Measurements from ENCODE around the gene C2orf72. TPM values are rescaled to one million over a fixed set of nuclear protein-coding genes. Genes with fewer than 3 reads are reported as not detected.
"Not testable (repeated sequence)": the region's sequence is repeated elsewhere in the genome, so short reads cannot be mapped to it uniquely, and the experiment has no call there.

C2orf72 gene
- total RNA-seq (2014; rRNA removed; shearing (Covaris generic)), result 9.3 and 27.9 TPM in 2 replicates

GRCh38 chr2:231037202-231037730, at the start of gene C2orf72:
Gene C2orf72 (plus strand): TSS chr2:231037523. CDS start chr2:231037566, 43 bp downstream.
- in situ Hi-C loops (cut with HindIII; ENCODE audit: low sequenced_read_pairs), result no loop called here
- no peak for DNase-seq (ENCODE audit: low spot score)

DNA sequence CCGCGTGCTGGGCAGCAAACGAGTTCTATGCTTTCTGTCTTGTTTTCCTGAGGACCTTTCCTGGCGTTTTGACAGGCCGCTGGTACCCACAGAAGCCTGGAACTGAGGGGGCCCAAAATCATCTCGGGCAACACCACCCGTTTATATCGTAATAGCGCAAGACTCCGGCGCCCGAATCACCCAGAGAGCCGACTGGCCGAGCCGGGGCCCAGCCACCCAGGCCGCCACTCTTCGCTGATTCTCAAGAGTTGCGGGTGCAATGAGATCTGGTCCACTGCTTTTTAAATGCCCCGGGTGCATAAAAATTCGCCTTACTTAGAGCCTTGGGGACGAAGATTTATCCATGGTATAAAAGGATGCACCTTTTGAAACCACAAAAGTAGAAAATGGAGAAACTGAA, 47.6 kb upstream of the C2orf72 start:
- no peak for DNase-seq (ENCODE audit: low spot score)
- in situ Hi-C loops (cut with HindIII; ENCODE audit: low sequenced_read_pairs), result no loop called here

DNA sequence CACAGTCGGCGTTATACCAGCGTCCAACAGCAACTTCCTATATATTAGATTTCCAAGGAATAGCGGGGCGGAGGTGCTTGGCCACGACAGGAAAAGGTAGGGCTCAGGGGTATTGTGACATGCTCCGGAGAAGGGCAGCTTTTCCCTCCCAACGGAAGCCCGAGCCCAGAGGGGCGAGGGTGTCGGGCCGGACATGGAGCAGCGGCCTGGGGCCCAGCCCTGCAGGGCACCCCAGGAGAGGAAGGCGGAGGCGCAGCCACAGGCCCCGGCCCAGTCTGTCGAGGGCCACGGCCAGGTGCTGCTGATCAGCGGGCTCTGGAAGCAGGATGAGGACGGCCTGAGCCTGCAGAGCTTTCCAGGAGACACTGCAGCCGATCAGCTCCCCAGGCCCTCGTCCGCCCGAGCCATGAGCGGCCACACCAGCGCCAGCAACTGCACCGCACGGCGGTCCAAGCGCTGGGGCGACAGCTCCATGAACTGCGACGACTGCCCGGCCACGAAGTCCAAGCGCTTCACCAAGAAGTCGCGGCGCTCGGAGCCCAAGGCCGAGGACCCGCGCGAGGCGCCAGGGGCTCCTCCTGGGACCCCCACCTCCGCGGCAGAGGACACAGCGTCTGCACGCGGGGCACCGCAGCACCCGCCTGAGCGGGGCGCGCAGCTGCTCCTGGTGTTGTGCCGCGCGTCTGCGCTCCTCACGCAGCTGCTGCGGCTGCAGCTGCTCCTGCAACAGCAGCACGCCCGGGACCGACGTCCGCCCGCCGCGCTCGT, 47.0 kb upstream of the C2orf72 start:
- DNase-seq (ENCODE audit: low spot score), result no peak

DNA sequence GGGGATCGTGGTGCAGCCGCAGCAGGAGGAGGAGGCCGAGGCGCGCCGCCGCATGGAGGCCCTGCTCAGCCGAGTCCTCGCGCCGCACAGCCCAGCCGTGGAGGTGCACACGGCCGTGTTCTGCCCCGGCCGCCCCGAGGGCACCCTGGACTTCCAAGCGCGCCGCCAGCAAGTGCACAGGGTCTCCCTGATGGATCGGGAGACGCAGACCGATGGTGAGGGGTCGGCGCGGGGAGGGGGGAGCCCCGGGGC, 46.5 kb upstream of the C2orf72 start:
- in situ Hi-C loops (cut with HindIII; ENCODE audit: low sequenced_read_pairs), result no loop called here

More for the DNA sequence above, 47.0 kb upstream of the C2orf72 start:
- in situ Hi-C loops (cut with HindIII; ENCODE audit: low sequenced_read_pairs), result no loop called here

GRCh38 chr2:230991598-230991997, 45.7 kb upstream of the C2orf72 start:
- no peak for DNase-seq (ENCODE audit: low spot score)
- in situ Hi-C loops (cut with HindIII; ENCODE audit: low sequenced_read_pairs), result no loop called here

More for the DNA sequence above, 46.5 kb upstream of the C2orf72 start:
- DNase-seq (ENCODE audit: low spot score), result no peak

DNA sequence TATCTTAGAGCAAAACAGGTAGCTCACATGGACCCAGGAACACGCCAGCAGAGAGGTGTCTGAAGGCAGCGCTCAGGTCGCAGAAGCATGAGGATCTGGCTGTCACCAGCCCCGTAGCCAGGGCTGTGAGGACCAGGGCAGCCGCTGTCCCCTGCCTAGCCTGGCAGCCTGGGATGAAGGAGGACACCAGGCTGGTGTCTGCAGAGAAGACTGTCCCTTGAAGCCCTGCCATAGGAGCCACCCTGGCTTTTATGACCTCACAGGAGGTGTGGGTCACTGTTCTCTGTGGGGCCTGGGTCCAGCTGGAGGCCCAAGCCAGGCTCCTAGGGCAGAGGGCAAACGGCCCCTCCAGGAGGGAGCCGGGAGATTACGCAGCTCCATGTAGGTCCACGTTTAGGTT, 41.5 kb upstream of the C2orf72 start, which contains the start of gene SPATA3:
TSS of gene SPATA3 (plus strand) at position 301 of the 400 bp plus-strand sequence. CDS start 113 bp downstream, outside the sequence.
- DNase-seq (ENCODE audit: low spot score), result no peak
- in situ Hi-C loops (cut with HindIII; ENCODE audit: low sequenced_read_pairs), result no loop called here

DNA sequence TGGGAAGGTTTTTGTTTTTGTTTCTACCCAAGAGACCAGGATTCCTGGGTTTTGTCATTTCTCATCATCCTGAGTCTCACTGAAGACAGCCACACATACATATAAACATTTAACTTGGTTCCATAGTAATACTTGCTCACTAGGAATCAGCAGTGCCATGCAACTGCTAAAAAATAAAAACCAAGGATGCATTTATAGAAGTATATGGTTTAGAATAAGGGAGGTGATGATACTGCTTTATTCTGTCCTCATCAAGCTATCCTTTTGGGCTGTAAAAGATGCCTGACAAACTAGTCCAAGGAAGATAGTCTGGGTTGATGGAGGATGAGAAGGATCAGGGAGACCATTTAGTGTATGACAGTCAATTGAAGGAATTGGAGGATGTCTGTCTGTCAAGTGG, 40.7 kb upstream of the C2orf72 start:
- in situ Hi-C loops (cut with HindIII; ENCODE audit: low sequenced_read_pairs), result no loop called here
- DNase-seq (ENCODE audit: low spot score), result no peak

GRCh38 chr2:230998882-230999281, 38.4 kb upstream of the C2orf72 start:
- DNase-seq (ENCODE audit: low spot score), result no peak
- in situ Hi-C loops (cut with HindIII; ENCODE audit: low sequenced_read_pairs), result no loop called here

GRCh38 chr2:230999477-230999876, 37.8 kb upstream of the C2orf72 start:
- DNase-seq (ENCODE audit: low spot score), result no peak
- in situ Hi-C loops (cut with HindIII; ENCODE audit: low sequenced_read_pairs), result no loop called here

- in situ Hi-C loops (cut with HindIII; ENCODE audit: low sequenced_read_pairs), result no loop called here
- DNase-seq (ENCODE audit: low spot score), result no peak
Observed at GRCh38 chr2:231000211-231000904, 37.0 kb upstream of the C2orf72 start.

DNA sequence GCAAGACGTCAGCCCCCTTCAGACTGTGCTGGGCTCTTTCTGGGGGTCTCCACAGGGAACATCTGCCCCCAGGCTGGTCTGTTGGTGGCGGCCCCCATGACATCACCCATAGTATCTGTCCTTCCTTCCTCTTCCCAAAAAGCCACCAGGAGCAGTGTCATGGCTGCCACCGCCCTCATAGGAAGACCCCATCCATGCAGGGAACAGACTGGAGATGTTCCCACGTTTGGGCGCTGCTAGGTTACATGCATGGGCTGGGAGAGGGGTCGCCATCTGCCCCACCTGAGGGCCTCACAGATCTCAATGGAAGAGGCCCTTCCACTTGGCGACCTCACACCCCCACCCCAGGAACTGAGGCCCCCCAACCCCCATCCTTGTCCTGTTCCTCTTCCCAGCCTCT, 36.3 kb upstream of the C2orf72 start:
- DNase-seq (ENCODE audit: low spot score), result no peak
- in situ Hi-C loops (cut with HindIII; ENCODE audit: low sequenced_read_pairs), result no loop called here

- no peak for DNase-seq (ENCODE audit: low spot score)
- in situ Hi-C loops (cut with HindIII; ENCODE audit: low sequenced_read_pairs), result no loop called here
Observed at GRCh38 chr2:231001921-231002320, 35.4 kb upstream of the C2orf72 start.

DNA sequence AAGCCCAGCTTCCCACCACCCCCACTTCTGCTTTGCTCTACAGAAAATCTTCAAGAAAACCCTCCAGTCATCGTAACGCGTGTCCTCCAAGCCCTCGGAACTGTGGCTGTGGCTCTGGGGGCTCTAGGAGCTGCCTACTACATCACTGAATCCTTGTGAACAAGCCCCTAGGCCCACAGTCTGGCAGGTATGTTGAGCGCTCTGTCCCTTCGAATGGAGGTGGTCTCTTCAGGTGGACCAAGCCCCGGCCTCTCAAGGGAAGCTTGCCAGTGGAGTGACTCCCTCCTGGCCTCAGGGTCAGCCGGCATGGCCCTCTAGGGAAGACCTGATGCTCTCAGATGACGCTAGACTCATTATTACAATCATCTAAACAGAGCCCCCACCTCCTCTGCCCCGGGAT, 34.7 kb upstream of the C2orf72 start:
- in situ Hi-C loops (cut with HindIII; ENCODE audit: low sequenced_read_pairs), result no loop called here
- DNase-seq (ENCODE audit: low spot score), result no peak

DNA sequence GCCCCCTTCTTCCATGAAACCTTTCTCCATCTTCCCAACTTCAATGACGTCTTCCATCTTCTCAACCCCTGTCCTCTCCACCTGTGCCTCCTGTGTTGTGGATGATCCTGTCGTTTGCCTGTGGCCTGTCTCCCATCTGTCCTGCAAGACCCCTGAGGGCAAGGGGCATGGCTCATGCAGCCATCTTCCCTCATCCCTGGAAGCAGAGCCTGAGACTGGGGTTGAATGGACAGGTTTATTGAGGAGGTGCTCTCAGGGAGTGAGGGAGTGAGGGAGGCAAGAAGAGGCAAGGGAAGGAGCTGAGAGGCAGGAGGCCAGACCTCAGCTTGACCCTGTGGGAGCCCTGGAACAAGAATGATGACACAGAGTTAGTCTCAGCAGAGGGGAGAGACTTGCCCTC, 34.1 kb upstream of the C2orf72 start:
- DNase-seq (ENCODE audit: low spot score), result no peak
- in situ Hi-C loops (cut with HindIII; ENCODE audit: low sequenced_read_pairs), result no loop called here

DNA sequence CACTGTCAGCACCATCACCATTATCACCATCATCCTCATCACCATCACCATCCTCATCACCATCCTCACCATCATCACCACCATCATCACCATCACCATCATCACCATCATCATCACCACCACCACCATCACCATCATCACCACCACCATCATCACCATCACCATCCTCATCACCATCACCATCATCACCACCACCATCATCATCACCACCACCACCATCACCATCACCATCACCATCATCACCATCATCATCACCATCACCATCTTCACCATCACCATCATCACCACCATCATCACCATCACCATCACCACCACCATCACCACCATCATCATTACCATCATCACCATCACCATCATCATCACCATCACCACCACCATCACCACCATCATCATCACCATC, 32.4 kb upstream of the C2orf72 start:
- in situ Hi-C loops (cut with HindIII; ENCODE audit: low sequenced_read_pairs); DNase-seq (ENCODE audit: low spot score): not testable (repeated sequence)

DNA sequence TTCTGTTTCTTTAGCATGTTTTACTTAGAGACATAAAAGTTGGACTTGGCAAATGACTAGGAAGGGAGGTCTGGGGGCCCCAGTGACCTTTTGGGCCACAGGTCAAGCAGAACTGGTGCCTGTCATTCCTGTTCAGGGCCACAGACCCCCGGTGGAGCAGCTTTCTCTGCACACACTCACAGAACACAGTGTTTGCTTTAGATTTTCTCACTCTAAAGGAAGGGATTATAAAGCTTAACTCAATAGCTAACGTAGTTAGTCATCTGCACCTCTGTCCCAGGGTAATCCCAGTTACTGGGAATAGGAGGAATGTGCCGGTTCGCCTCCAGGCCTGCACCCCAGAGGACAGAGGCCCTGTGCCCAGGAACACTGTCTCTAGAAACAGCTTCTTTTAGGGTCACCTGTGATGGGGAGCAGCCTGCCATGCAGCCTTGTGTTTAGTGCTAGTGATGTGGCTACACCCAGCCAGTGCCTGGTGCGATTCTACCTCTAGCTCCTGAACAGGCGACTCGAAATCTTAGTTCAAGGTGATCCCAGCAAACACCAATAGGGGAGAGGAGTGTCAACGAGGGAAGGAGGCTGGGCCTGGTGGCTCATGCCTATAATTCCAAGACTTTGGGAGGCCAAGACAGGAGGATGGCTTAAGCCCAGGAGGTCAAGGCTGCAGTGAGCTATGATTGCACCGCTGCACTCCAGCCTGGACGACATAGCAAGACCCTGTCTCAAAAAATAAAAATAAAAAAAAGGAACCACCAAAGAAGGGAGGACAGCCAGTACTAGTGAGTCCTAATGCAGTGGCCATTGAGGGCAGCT, 29.8 kb upstream of the C2orf72 start:
- no peak for DNase-seq (ENCODE audit: low spot score)
- in situ Hi-C loops (cut with HindIII; ENCODE audit: low sequenced_read_pairs), result no loop called here

- no peak for DNase-seq (ENCODE audit: low spot score)
- in situ Hi-C loops (cut with HindIII; ENCODE audit: low sequenced_read_pairs), result no loop called here
Observed at GRCh38 chr2:231008131-231008530, 29.2 kb upstream of the C2orf72 start.

GRCh38 chr2:231009236-231009919, 27.9 kb upstream of the C2orf72 start:
- no peak for DNase-seq (ENCODE audit: low spot score)
- in situ Hi-C loops (cut with HindIII; ENCODE audit: low sequenced_read_pairs), result no loop called here

DNA sequence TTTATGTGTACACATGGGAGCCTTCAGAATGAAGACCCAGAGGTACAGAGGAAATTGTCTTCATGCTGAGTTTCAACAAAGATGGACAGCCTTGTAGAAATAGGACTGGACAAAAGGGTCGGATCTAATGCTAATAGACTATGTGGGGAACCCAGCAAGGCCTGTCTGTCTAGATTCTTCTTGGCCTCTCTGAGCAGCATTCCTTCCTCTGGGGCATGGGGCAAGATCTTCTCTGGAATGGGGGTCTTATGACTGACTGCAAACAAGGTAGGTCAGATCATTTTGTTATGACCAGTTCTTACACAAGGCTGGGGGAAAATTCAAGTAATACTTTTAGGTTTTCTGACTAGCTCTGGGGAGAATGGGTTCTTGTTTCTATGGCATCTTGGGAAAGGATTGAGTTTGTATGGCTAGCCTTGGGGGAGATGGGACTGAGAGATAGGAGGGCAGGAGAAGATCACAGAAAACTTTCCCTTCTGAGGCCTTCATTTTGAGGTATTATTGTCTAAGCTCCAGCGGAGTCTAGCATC, 27.1 kb upstream of the C2orf72 start:
- no peak for DNase-seq (ENCODE audit: low spot score)
- in situ Hi-C loops (cut with HindIII; ENCODE audit: low sequenced_read_pairs), result no loop called here
